ENCODE results near the gene JMJD8.

The JMJD8 gene

GRCh38 chr16:708019-708418 lies 23.9 kb upstream of the JMJD8 start:
- H3K4me3 ChIP-seq (ENCODE audit: low read depth, low read length): no peak overlapping the region
- TF ChIP-seq, protein P1, sequence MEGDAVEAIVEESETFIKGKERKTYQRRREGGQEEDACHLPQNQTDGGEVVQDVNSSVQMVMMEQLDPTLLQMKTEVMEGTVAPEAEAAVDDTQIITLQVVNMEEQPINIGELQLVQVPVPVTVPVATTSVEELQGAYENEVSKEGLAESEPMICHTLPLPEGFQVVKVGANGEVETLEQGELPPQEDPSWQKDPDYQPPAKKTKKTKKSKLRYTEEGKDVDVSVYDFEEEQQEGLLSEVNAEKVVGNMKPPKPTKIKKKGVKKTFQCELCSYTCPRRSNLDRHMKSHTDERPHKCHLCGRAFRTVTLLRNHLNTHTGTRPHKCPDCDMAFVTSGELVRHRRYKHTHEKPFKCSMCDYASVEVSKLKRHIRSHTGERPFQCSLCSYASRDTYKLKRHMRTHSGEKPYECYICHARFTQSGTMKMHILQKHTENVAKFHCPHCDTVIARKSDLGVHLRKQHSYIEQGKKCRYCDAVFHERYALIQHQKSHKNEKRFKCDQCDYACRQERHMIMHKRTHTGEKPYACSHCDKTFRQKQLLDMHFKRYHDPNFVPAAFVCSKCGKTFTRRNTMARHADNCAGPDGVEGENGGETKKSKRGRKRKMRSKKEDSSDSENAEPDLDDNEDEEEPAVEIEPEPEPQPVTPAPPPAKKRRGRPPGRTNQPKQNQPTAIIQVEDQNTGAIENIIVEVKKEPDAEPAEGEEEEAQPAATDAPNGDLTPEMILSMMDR (IDR thresholded peaks at IDR 0.05; ENCODE audit: borderline replicate concordance, insufficient read depth, low read depth, low read length): no peak

DNA sequence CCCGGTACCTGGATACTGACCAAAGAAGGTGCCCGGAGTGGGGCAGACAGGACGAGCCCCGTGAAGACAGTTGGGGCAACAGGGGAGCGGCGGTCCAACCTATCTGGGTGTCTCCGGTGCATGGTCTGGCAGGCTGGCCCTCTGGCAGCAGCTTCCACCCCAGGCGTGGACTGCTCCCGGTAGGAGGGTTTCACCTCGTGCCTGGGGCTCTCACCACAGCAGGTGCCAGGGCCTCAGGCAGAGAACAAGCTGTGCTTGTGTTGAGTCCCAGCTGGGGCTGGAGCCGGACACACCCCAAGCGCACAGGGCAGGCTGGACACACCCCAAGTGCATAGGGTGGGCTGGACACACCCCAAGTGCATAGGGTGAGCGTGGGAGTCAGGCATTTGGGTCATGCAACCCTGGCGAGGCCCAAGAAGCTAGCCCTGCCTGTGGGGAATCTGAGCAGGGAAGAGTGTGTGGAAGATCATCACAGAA lies 23.0 kb upstream of the JMJD8 start:
- TF ChIP-seq, protein P1 (IDR thresholded peaks at IDR 0.05; ENCODE audit: borderline replicate concordance, insufficient read depth, low read depth, low read length): no peak
- no peak overlapping the region for H3K4me3 ChIP-seq (ENCODE audit: low read depth, low read length)

GRCh38 chr16:706189-707061 lies 22.3 kb upstream of the JMJD8 start:
- TF ChIP-seq, protein P1 (IDR thresholded peaks at IDR 0.05; ENCODE audit: borderline replicate concordance, insufficient read depth, low read depth, low read length): no peak
- H3K4me3 ChIP-seq (ENCODE audit: low read depth, low read length): no peak overlapping the region

DNA sequence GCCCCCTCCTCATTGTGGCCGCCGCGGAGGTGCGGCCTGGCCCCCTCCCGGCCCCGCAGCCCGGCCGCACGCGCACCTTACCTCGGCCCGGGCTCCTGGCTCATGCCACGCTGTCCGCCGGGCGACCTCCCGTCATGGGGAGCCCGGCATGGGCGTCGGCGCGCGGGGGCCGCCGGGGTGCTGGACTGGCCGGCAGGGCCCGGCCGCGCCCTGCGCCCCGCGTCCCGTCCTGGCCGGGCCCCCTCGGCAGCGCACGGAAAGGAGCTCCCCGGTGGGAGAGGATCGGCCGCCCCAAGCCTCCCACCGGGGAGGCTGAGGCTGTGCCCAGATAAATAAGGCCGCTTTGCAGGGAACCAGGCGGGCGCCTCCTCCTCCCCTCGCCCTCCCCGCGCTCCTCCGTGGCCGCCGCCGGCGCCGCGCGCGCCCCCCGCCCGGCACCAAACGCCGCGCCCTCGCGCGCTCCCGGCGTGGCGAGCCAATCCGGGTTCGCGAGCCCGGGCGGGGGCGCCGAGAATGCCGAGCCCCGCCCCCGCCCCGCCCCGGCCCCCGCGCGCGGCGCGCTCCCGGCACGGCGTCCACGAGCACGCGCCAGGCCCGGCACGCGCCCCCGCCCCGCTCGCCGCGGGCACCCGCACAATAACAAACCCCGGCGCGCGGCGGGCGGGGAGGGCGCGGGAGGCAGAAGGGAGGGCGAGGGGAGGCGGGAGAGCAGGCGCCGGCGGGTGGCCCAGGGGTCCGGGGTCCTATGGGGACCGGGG lies 21.5 kb upstream of the JMJD8 start, which contains the start of gene FBXL16:
TSS of gene FBXL16 (minus strand) at position 371 of the 758 bp plus-strand sequence. CDS start 8,396 bp downstream, outside the sequence.
- H3K4me3 ChIP-seq (ENCODE audit: low read depth, low read length): no peak within 1 kb of the TSS
- TF ChIP-seq, protein P1 (IDR thresholded peaks at IDR 0.05; ENCODE audit: borderline replicate concordance, insufficient read depth, low read depth, low read length): no peak

DNA sequence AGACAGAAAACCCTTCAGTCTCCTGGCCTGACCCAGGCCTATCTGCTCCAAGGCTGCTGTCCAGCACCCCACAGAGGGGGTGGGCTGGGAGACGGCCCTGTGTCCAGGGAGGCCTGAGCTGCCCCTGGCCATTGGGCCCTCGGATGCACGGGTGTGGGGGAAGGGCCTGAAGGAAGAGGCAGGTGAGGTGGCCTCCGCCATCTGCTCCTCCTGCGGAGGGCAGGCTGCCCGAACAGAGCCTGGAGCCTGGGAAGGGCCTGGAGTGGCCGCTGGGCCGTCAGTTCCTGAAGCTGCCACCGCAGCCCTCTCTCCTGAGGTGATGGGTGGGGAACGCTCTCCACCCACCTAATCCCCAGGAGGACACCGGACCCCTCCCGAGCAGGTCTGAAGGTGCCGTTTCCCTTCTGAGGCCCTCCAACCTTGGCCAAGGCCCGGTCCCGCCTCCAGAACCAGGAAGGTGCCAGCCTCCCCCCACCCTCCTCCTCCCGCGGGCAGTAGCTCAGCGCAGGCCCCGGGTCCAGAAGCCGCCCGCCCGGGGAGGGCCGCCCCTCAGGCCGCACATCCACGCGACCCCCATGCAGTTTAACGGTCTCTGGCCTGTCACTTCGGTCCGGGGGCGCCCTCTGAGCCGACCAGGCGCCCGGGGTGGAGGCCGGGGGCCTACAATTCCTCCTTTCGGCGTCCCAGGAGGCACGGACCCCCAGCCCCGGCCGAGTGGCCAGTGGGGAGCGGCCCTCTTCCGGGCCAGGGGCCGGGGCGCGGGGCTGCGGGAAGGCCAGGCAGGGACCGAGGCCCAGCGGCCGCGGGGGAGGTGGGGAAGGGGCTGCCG lies 20.6 kb upstream of the JMJD8 start:
- TF ChIP-seq, protein P1 (IDR thresholded peaks at IDR 0.05; ENCODE audit: borderline replicate concordance, insufficient read depth, low read depth, low read length): no peak
- H3K4me3 ChIP-seq (ENCODE audit: low read depth, low read length): no peak overlapping the region

- TF ChIP-seq, protein P1 (IDR thresholded peaks at IDR 0.05; ENCODE audit: borderline replicate concordance, insufficient read depth, low read depth, low read length): no peak
- no peak overlapping the region for H3K4me3 ChIP-seq (ENCODE audit: low read depth, low read length)
Measured at GRCh38 chr16:704047-704446, 19.9 kb upstream of the JMJD8 start.

All from GM12875 (cell line).